Activated naive CD8-positive, alpha-beta T cell treated with anti-CD3 and anti-CD28 coated beads, Interleukin-2, amount 50 U/mL, for 16 hours (primary cell): Measurements from ENCODE around the gene LAMA5.

Experiments
- DNase-seq: peaks from one replicate; pipeline ENCODE4 v3.0.0-alpha.2; 2020; ENCODE audit warnings: low read depth, low spot score

The LAMA5 gene

GRCh38 chr20:62359043-62359490, 8.0 kb downstream of the LAMA5 start:
- no peak for DNase-seq

GRCh38 chr20:62358171-62359042, 8.7 kb downstream of the LAMA5 start:
- no peak for DNase-seq

GRCh38 chr20:62357681-62358080, 9.4 kb downstream of the LAMA5 start:
- DNase-seq, result no peak

DNA sequence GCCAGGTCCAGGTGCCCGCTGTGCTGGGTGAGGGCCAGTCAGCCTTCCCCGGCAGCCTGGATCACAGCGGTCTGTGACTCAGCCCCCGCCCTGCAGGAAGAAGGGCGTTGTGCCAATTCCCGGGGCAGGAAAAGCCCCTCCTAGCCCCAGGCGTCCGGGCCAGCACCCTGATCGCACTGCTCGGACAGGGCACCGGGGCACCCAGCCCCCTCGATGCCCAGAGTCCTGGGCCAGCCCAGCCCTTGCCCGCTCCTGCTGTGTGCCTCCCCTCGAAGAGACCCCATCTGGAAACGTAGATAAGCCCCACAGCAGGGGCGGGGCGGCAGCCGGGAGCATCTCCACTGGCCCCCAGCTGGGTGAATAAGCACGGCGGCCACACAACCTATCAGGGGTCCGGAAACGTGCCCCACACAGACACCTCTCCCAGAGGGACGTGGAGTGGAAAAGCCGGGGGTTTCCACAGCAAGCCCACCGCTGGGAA, 9.9 kb downstream of the LAMA5 start:
- no peak for DNase-seq

DNA sequence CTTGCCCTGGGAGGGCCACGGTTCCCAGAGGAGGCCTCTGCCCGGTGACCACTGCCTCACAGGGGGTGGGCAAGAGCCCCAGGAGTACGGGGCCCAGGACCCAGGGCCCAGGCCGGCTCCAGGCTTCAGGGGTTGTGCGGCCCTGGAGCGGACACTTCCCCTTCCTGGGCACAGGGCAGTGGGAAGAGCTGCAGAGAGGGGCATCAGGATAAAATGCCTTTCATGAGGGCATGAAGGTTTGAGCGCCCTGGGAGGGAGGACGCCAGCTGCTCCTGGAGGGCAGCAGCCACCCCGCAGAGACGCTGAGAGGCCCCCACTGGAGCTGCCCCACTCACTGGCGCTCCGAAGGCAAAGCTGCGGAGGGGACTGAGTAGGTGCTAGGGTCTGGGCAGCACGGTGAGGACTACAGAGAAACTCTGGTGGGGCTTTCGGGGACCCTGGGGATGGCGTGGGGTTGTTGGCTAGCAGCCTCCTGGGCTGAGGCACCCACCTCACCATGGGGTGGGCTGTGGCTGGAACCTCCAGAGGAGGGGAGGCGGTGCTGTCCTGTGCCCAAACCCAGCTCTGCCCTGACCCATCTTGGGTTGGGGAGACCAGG, 10.4 kb downstream of the LAMA5 start:
- no peak for DNase-seq

DNA sequence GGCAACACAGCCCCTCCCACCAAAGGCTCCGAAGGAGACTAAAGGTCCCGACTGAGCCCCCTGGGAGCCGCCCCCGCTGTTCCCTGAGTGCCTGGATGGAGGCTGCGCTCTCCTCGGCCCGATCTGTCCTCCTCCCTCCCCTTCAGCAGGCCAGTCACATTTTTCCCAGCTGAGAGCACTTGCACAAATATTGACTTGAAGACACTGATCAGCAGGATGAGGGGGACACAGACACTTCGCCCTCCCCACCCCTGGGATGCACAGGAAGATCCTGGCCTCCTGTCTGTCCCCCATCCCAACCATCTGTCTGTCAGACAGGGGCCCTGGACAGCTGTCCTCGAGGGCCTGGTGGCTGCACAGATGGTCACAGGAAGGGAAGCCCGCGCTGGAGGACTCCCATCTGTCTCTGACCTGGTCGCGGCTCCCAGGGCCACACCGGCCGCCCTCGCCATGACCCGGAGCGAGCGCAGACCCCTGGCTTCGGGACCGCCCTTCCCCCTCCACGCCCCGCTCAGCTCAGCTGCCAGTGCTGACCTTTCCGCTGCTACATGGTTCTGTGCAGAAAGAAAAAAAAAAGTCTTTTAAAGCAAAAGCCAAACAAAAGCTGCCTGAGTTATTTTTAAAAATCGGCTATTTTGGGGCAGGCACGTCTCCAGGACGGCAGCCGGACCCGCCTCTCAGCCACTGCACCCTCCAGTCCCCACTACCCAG, 11.1 kb downstream of the LAMA5 start:
- no peak for DNase-seq

- no peak for DNase-seq
These were observed 11.6 kb downstream of the LAMA5 start for GRCh38 chr20:62355516-62355877.

- DNase-seq, result no peak
These were observed 12.2 kb downstream of the LAMA5 start for GRCh38 chr20:62354811-62355341.

- no peak for DNase-seq
These were observed 12.9 kb downstream of the LAMA5 start for GRCh38 chr20:62354031-62354808.

- no peak for DNase-seq
These were observed 13.7 kb downstream of the LAMA5 start for GRCh38 chr20:62353289-62354030.

DNA sequence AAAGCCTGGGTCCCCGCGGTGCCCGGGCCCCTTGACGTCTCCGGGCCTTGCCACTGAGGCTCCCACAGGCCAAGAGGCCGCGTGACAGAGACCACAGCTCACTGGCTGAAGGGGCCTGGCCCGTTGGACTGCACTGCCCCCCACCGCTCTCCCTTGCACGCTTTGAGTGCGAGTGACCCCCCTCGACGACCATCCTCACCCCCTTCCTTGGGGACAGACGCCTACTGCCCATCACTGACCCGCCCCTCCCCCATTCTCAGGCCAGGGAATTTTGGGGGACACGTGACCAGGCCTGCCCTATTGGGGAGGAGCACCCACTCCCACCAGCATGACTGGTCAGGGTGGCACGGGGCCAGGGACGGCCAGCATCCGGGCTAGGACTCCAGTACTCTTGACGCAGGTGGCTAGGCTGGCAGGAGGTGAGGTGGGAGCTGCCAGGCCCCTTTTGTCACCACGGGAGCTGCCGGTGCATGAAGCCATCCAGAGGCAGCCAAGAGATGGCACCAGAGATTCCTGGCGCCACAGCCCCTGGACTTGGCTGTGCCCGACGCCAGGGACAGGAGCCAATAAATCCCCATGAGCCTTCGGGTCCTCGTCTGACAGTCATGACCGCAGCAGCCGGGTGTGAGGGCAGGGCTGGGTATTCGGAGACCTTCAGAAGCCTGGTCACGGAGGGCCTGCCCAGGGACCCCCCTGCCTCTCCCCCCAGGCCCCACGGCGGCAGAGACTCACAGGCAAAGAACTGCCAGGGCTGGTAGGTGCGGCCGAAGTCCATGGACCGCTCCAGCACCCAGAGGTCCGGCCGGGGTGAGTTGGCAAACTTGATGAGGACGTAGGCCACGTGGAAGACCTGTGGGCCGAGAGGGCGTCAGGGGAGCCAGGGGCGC, 14.5 kb downstream of the LAMA5 start:
- DNase-seq, result no peak

DNA sequence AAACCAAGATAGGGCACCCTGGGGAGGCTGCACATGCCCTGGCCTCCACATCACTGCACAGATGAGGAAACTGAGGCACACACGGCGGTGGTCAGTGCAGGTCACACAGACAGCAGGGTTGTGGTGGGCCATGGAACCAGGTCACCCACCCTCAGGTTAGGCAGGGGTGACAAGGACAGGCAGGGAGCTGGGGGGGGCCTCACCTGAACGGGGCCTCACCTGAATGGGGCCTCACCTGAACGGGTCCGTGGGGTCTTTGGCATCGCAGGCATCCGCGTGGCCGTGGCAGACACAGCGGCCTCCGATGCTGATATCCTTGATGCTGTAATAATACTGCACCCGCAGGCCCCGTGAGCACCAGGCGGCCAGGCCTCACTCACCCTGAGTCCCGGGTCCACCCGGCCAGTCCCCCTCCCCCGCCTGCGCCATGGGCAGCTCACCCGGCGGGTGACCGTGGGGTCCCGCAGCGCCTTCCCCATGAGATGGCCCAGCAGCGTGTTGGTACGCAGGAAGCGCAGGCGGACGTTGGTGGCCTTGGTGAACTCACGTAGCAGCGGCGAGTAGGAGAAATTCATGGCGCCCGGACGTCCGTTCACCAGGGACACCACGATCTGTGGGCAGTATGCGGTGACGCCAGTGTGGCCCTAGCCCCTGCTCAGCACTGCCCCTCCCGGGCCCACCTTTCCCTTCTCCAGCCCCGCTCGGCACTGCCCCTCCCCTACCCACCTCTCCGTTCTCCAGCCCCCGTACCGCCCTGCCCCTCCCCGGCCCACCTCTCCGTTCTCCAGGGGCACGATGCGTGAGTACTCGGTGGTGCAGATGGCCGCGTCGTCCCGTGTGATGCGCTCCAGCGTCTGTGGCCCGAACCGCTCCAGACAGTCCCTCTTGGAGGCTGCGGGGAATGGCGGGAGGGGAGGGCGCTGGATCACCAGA, 15.4 kb downstream of the LAMA5 start:
- DNase-seq, result no peak

GRCh38 chr20:62350629-62351422, 16.3 kb downstream of the LAMA5 start:
- no peak for DNase-seq

GRCh38 chr20:62350098-62350628, 16.9 kb downstream of the LAMA5 start:
- no peak for DNase-seq

GRCh38 chr20:62349556-62350097, 17.5 kb downstream of the LAMA5 start:
- DNase-seq, result no peak

DNA sequence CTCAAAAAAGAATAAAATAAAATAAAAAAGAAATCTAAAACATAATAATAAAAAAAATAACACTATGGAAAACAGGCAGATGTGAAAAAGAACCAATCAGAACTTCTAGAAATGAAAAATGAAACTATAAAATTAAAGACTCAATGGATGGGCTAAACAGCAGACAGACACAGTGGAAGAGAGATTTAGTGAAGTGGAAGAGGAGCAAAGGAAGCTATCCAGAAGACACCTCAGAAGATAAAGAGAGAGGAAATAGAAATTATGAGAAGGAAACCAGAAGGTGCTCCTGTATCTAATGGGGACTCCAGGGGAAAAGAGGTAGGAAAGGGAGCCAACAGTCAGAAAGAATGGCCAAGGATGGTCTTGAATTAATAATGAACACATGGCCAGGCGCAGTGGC, 18.5 kb downstream of the LAMA5 start:
- no peak for DNase-seq

DNA sequence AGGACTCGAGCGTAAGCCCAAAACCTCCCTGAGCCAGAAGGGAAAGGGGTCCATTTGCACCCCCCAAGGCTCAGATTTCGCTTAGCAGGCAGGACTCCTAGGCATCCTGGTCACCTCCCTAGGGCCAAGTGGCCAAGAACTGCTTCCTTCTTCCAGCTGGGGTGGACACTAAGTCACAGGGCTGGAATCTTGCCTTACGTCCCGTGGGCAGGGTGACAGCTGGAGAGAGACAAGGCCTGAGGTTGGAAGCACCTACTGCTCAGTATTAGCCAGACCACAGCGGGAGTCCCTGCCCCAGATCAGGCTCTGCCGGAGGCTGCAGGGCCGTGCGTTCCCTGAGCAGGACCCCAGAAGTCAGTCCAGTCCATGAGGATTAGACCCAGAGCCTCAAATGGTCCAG, 19.7 kb downstream of the LAMA5 start:
- no peak for DNase-seq

DNA sequence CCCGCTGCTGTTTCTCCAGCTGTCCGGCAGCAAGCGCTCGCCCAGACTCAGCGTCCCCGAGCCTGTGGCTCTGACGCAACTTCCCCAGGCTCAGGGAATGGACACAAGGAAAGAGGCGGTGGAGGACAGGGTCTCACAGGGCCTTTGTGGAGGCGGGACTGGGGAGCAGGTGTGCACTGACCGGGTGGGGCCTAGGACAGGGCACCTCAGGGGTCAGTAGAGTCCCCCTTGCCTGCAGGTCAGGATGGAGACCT, 20.0 kb downstream of the LAMA5 start:
- no peak for DNase-seq
